Astrocyte (in vitro differentiated cells and primary cell): ENCODE results near the gene NDUFA11. TPM values are rescaled to one million over a fixed set of nuclear protein-coding genes. Genes with fewer than 3 reads are reported as not detected.

Experiments used
- DNase-seq: peaks from one replicate; pipeline ENCODE4 v3.0.0-alpha.2; 2010; ENCODE audit warnings: low read depth
- FAIRE-seq: peaks from 2 replicates; lab custom pipeline; 2011; peaks lifted over from hg19 to GRCh38; lab: Jason Lieb, UNC
- H2AFZ ChIP-seq: 2 replicates; pipeline ENCODE4 v1.6.0; 2012; ENCODE audit warnings: low read depth, low read length, inconsistent platforms
- H3K27ac ChIP-seq: 2 replicates; pipeline ENCODE4 v1.5.1; 2011; ENCODE audit warnings: low read depth, low read length, inconsistent platforms
- H3K27me3 ChIP-seq: 2 replicates; pipeline ENCODE4 v1.6.0; 2011; ENCODE audit warnings: low read length, inconsistent platforms; ENCODE audit not compliant: insufficient read depth
- H3K36me3 ChIP-seq: 2 replicates; pipeline ENCODE4 v1.5.1; 2011; ENCODE audit warnings: low read length, inconsistent platforms; ENCODE audit not compliant: insufficient read depth
- H3K4me1 ChIP-seq: 2 replicates; pipeline ENCODE4 v1.5.1; 2011; ENCODE audit warnings: low read length, inconsistent platforms; ENCODE audit not compliant: insufficient read depth
- H3K4me2 ChIP-seq: 2 replicates; pipeline ENCODE4 v1.6.0; 2012; ENCODE audit warnings: low read length, inconsistent platforms
- H3K4me3 ChIP-seq: 2 replicates; pipeline ENCODE4 v1.5.1; 2011; ENCODE audit warnings: low read depth, mild to moderate bottlenecking, low read length, inconsistent platforms; ENCODE audit not compliant: insufficient read depth
- H3K79me2 ChIP-seq: 2 replicates; pipeline ENCODE4 v1.6.0; 2012; ENCODE audit warnings: mild to moderate bottlenecking, low read length, inconsistent platforms; ENCODE audit not compliant: insufficient read depth
- H3K9ac ChIP-seq: 2 replicates; pipeline ENCODE4 v1.6.0; 2012; ENCODE audit warnings: mild to moderate bottlenecking, low read length, inconsistent platforms
- H3K9me3 ChIP-seq: 2 replicates; pipeline ENCODE4 v1.5.1; 2012; ENCODE audit warnings: low read depth, mild to moderate bottlenecking, low read length, inconsistent platforms; ENCODE audit not compliant: insufficient read depth
- H4K20me1 ChIP-seq: 2 replicates; pipeline ENCODE4 v1.6.0; 2012; ENCODE audit warnings: low read length, inconsistent platforms; ENCODE audit not compliant: insufficient read depth
- H3K27ac Mint-ChIP-seq: one replicate; pipeline ENCODE4 v1.8.0; 2021; ENCODE audit warnings: mild to moderate bottlenecking, mixed read lengths; ENCODE audit not compliant: unreplicated experiment
- H3K27me3 Mint-ChIP-seq: one replicate; pipeline ENCODE4 v1.8.0; 2021; ENCODE audit warnings: low read depth, mixed read lengths; ENCODE audit not compliant: unreplicated experiment
- H3K36me3 Mint-ChIP-seq: one replicate; pipeline ENCODE4 v1.8.0; 2021; ENCODE audit warnings: low read depth, mixed read lengths; ENCODE audit not compliant: unreplicated experiment
- H3K4me1 Mint-ChIP-seq: one replicate; pipeline ENCODE4 v1.8.0; 2021; ENCODE audit warnings: low read depth, mixed read lengths; ENCODE audit not compliant: unreplicated experiment
- H3K4me3 Mint-ChIP-seq: one replicate; pipeline ENCODE4 v1.8.0; 2021; ENCODE audit warnings: mild to moderate bottlenecking, moderate library complexity, mixed read lengths; ENCODE audit not compliant: unreplicated experiment
- H3K9me3 Mint-ChIP-seq: one replicate; pipeline ENCODE4 v1.8.0; 2021; ENCODE audit warnings: mild to moderate bottlenecking, mixed read lengths; ENCODE audit not compliant: unreplicated experiment
- EZH2 ChIP-seq: IDR thresholded peaks from 2 replicates; pipeline ENCODE4 v1.6.1; 2012; ENCODE audit warnings: mild to moderate bottlenecking, low read length, inconsistent platforms; ENCODE audit not compliant: insufficient read depth
- total RNA-seq: library from RNA; stranded (reverse); gene quantifications from 2 replicates; pipeline ENCODE4 v1.2.1, GENCODE V29; 2021
- TF ChIP-seq, protein P1 (sequence below): IDR thresholded peaks from 2 replicates; pipeline ENCODE4 v1.5.1; 2011; ENCODE audit warnings: low read depth, mild to moderate bottlenecking, inconsistent platforms, low read length, moderate library complexity; ENCODE audit not compliant: insufficient read depth

NDUFA11 gene
- total RNA-seq, 1 donor from 2014 or later, result 286 TPM

DNA sequence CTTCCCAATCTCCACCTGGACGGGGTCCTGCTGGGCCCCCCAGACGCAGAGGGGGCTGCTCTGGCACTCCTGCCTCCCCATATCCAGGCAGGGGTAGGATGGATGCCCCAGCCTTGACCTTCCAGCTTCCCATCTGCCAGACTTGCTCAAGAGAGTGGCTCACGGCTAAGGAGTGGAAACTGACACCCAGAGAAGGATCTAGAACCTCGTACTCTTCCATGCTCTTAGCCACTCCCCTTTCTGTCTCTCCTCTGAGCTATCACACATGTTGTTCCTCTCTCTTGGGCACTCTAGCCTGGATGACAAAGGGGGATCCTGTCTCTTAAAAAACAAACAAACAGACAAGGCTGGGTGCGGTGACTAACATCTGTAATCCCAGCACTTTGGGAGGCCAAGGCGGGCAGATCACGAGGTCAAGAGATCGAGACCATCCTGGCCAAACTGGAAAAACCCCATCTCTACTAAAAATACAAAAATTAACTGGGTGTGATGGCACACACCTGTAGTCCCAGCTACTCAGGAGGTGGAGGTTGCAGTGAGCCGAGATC lies 21.1 kb downstream of the NDUFA11 start:
- no peaks in the 10 kb centered on the region for H4K20me1 ChIP-seq
- H3K27me3 ChIP-seq, result peaks cover 3% of the 10 kb centered on the region
- no peaks in the 10 kb centered on the region for H3K79me2 ChIP-seq
- no peak overlapping the region for H3K9ac ChIP-seq
- peaks cover 2% of the 10 kb centered on the region for H3K36me3 Mint-ChIP-seq
- H3K27me3 Mint-ChIP-seq, result peaks cover 9% of the 10 kb centered on the region
- H3K4me2 ChIP-seq, result no peak overlapping the region
- H3K4me1 Mint-ChIP-seq, result peaks cover 9% of the 10 kb centered on the region
- no peak overlapping the region for H3K27ac Mint-ChIP-seq
- no peak overlapping the region for H3K27ac ChIP-seq
- TF ChIP-seq, protein P1, sequence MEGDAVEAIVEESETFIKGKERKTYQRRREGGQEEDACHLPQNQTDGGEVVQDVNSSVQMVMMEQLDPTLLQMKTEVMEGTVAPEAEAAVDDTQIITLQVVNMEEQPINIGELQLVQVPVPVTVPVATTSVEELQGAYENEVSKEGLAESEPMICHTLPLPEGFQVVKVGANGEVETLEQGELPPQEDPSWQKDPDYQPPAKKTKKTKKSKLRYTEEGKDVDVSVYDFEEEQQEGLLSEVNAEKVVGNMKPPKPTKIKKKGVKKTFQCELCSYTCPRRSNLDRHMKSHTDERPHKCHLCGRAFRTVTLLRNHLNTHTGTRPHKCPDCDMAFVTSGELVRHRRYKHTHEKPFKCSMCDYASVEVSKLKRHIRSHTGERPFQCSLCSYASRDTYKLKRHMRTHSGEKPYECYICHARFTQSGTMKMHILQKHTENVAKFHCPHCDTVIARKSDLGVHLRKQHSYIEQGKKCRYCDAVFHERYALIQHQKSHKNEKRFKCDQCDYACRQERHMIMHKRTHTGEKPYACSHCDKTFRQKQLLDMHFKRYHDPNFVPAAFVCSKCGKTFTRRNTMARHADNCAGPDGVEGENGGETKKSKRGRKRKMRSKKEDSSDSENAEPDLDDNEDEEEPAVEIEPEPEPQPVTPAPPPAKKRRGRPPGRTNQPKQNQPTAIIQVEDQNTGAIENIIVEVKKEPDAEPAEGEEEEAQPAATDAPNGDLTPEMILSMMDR, result no peak
- TF ChIP-seq EZH2, result no peak
- H3K4me3 ChIP-seq, result no peak overlapping the region
- FAIRE-seq (no peak), DNase-seq (no peak)
- no peaks in the 10 kb centered on the region for H3K36me3 ChIP-seq
- no peak overlapping the region for H2AFZ ChIP-seq
- peaks cover 4% of the 10 kb centered on the region for H3K9me3 Mint-ChIP-seq
- no peak overlapping the region for H3K4me3 Mint-ChIP-seq
- H3K4me1 ChIP-seq, result peaks cover 7% of the 10 kb centered on the region
- H3K9me3 ChIP-seq, result no peaks in the 10 kb centered on the region

DNA sequence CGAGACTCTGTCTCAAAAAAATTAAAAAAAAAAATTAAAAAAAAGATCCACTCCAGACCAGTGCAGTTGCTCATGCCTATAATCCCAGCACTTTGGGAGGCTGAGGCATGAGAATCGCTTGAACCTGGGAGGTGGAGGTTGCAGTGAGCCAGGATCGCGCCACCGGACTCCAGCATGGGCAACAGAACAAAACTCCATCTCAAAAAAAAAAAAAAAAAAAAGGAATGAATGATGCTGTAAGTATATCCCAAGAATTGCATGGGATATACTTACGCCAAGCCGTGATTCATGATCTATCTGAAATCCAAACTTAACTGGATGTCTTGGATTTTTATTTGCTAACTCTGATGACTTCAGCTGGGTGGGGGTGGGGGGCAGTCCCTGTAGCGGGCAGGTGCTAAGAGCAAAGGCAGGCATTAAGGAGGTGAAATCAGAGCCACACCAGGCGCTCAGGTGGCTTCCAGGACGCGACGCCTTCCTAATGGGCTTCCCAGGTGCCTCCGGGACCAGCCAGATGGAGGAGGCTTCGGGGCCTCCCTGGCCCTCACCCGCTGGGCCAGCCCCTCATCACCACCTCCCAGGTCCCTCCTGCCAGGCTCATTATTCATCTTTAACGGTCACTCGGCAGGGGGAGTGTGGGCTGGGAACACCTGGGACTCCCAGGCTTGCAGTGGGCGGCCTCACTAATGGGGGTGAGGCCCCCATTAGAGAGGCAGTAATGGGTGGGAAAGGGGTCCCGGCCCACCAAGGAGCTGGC lies 21.9 kb downstream of the NDUFA11 start:
- FAIRE-seq, result no peak
- no peak overlapping the region for H3K27ac Mint-ChIP-seq
- H3K4me1 Mint-ChIP-seq, result peaks cover 9% of the 10 kb centered on the region
- H3K4me3 Mint-ChIP-seq, result no peak overlapping the region
- no peak overlapping the region for H3K9ac ChIP-seq
- H3K9me3 Mint-ChIP-seq, result peaks cover 4% of the 10 kb centered on the region
- H3K4me1 ChIP-seq, result peaks cover 7% of the 10 kb centered on the region
- H2AFZ ChIP-seq, result no peak overlapping the region
- H3K4me2 ChIP-seq, result no peak overlapping the region
- no peaks in the 10 kb centered on the region for H3K79me2 ChIP-seq
- TF ChIP-seq, protein P1, result no peak
- no peak for TF ChIP-seq EZH2
- H3K27me3 Mint-ChIP-seq, result peaks cover 8% of the 10 kb centered on the region
- no peak for DNase-seq
- no peak overlapping the region for H3K4me3 ChIP-seq
- H3K36me3 Mint-ChIP-seq, result peaks cover 2% of the 10 kb centered on the region
- H3K27me3 ChIP-seq, result peaks cover 3% of the 10 kb centered on the region
- H3K36me3 ChIP-seq, result no peaks in the 10 kb centered on the region
- H3K9me3 ChIP-seq, result no peaks in the 10 kb centered on the region
- no peaks in the 10 kb centered on the region for H4K20me1 ChIP-seq
- no peak overlapping the region for H3K27ac ChIP-seq

DNA sequence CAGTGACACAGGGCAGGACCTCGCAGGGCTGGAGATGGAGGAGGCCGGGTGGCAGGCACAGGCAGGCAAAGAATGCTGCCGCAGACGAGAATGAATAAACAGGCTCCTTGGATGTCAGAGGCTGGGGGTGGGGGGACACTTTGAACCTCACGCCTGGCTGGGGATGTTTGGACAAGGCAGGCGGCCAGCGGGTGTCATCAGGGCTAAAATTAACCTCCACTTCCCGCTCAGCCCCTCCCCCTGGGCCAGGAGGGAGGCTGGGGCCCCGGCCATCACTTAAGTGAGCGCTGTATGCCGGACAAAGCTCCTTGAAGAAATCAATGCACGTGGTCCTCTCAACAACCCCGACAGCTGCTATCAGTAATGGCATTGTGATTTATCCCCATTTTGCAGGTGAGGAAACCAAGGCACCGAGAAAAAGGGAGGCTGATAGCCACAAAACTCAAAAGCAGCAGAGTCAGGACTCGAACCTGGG lies 22.9 kb downstream of the NDUFA11 start:
- H3K9me3 Mint-ChIP-seq, result peaks cover 4% of the 10 kb centered on the region
- no peak overlapping the region for H3K27ac Mint-ChIP-seq
- peaks cover 9% of the 10 kb centered on the region for H3K4me1 Mint-ChIP-seq
- H2AFZ ChIP-seq, result peak overlapping the region; percentile 41
- no peak for TF ChIP-seq EZH2
- TF ChIP-seq, protein P1, result no peak
- no peaks in the 10 kb centered on the region for H4K20me1 ChIP-seq
- no peak overlapping the region for H3K27ac ChIP-seq
- H3K79me2 ChIP-seq, result no peaks in the 10 kb centered on the region
- H3K4me2 ChIP-seq, result peak overlapping the region; percentile 35
- H3K36me3 Mint-ChIP-seq, result peaks cover 2% of the 10 kb centered on the region
- peaks cover 3% of the 10 kb centered on the region for H3K27me3 ChIP-seq
- H3K9me3 ChIP-seq, result no peaks in the 10 kb centered on the region
- FAIRE-seq, result no peak
- peaks cover 6% of the 10 kb centered on the region for H3K27me3 Mint-ChIP-seq
- peak; percentile 57 for DNase-seq
- no peaks in the 10 kb centered on the region for H3K36me3 ChIP-seq
- no peak overlapping the region for H3K4me3 ChIP-seq
- no peak overlapping the region for H3K9ac ChIP-seq
- H3K4me1 ChIP-seq, result peaks cover 7% of the 10 kb centered on the region
- H3K4me3 Mint-ChIP-seq, result no peak overlapping the region
